Keratinocyte (primary cell): ENCODE results near the gene AHRR.

ENCODE experiments used
- CTCF ChIP-seq, 3 experiments: IDR thresholded peaks in 1 of 3; conservative IDR thresholded peaks in 1 of 3; optimal IDR thresholded peaks in 1 of 3; 2 replicates in 2 of 3; 3 replicates in 1 of 3; pipeline versions ENCODE3 to v1.5.1; 2011; ENCODE audit warnings: low read length in 3 of 3, mild to moderate bottlenecking in 3 of 3, moderate library complexity in 2 of 3, control low read depth in 1 of 3, inconsistent platforms in 1 of 3; ENCODE audit not compliant: insufficient read depth in 2 of 3; ENCODE audit errors: extremely low read depth in 1 of 3
- EZH2 ChIP-seq: IDR thresholded peaks from one replicate; pipeline ENCODE4 v1.6.1; 2012; ENCODE audit warnings: inconsistent platforms, mild to moderate bottlenecking, low read length, moderate library complexity

- TF ChIP-seq CTCF (optimal IDR thresholded peaks at IDR 0.05 in 1 of 3, IDR thresholded peaks at IDR 0.05 in 1 of 3, conservative IDR thresholded peaks at IDR 0.05 in 1 of 3; ENCODE audit: extremely low read depth in 1 of 3, insufficient read depth in 2 of 3, low read length in 3 of 3) (no peak), EZH2 (no peak)
These were observed 161.5 kb downstream of the AHRR start for GRCh38 chr5:483011-483410.
